Fibroblast of gingiva (primary cell): ENCODE measurements around the gene SERTAD2.

Experiments
- DNase-seq: peaks from one replicate; pipeline ENCODE4 v3.0.0-alpha.2; 2011; ENCODE audit warnings: low read depth

Gene SERTAD2

GRCh38 chr2:64607381-64608304 lies 46.1 kb downstream of the SERTAD2 start:
- no peak for DNase-seq

DNA sequence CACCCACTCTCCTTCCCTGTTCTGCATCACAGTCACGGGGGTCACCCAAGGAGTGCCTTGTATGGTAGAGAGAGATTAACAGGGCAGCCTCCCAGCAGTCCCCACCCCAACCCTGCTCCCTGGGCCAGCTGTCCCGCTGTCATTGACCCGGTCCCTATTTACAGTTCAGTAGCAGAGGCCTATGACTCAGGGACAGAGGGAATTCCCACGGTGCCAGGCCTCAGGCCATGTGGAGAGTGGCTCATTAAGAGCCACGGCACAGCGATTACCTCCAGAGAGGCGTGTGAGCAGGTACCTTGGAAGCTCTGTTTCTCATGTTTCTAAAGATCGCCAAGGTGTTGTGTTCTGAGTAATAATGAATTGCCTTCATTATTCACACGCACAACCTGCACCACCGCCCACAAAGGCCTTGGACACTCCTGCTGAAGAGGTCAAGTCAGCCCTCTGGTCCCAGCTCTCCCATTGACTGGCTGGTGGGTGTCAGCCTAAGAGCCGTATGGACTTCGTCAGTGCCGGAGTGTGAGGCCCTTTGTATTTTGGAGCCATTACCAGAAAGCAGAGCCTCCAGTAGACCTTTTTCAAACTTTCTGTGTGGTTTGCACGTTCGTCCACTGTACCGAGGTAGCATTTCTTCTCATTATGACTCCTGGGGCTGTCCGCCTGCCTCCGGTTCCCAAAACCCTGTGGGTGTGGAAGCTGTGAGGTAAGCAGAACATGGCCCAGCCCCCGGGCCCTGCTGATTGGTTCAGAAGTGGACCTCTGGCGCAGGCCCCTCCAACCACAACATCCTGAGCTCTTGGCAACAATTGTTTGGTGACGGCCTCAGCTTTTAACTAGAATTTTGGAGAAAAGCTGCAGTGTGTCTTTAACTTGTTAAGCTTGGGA lies 47.0 kb downstream of the SERTAD2 start:
- DNase-seq = peak; percentile 67

- no peak for DNase-seq
Observed at GRCh38 chr2:64605991-64606478, 47.7 kb downstream of the SERTAD2 start.

- no peak for DNase-seq
Observed at GRCh38 chr2:64605026-64605471, 48.7 kb downstream of the SERTAD2 start.

GRCh38 chr2:64604155-64604554 lies 49.6 kb downstream of the SERTAD2 start:
- no peak for DNase-seq

DNA sequence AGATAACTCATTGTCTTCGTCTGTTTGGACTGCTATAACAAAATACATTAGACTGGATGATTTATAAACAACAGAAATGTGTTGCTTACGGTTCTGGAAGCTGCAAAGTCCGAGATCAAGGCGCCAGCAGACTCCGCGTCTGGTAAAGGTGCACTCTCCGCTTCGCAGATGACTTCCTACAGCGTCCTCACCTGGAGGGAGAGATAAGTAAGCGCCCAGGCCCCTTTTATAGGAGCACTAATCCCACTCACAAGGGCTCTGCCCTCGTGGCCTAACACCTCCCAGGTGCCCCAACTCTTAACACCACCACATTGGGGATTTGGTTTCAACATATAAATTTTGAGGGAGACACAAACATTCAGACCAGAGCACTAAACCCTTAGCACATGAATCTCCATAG lies 51.3 kb downstream of the SERTAD2 start:
- no peak for DNase-seq

GRCh38 chr2:64601785-64602391 lies 51.8 kb downstream of the SERTAD2 start:
- no peak for DNase-seq

DNA sequence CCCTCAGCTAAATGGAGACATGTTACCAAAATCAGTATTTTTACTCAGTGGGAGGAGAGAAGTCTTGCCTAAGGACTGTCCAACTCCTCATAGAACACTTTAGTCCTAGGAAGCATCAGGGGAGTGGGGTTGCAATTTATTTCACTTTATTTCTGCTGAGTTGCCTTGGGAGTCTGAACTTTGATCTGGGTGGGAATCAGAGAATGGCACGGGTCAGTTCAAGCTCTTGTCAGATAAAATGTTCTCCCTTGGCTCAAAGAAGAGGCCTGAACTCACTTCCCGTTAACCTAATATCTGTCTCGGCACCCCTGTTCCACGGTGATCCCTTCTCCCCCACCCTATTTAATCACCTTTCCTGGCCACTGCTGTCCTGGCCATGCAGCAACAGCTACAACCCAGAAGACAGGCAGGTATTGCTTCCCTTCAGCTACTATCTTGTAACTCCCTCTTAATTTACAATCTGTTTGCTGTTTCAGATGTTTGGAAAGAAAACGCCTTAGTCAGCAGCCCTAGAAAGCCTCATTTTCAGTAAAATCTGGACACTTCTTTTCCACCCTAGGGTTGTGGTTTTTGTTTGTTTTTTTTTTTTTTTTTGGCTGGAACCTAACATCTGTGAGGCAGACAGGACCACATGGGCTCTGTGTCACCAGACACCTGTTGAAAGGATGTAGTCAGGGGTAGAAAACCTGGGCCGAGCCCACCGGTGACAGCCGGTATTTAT lies 52.5 kb downstream of the SERTAD2 start:
- DNase-seq = no peak

- DNase-seq = no peak
Observed at GRCh38 chr2:64599469-64599868, 54.2 kb downstream of the SERTAD2 start.

DNA sequence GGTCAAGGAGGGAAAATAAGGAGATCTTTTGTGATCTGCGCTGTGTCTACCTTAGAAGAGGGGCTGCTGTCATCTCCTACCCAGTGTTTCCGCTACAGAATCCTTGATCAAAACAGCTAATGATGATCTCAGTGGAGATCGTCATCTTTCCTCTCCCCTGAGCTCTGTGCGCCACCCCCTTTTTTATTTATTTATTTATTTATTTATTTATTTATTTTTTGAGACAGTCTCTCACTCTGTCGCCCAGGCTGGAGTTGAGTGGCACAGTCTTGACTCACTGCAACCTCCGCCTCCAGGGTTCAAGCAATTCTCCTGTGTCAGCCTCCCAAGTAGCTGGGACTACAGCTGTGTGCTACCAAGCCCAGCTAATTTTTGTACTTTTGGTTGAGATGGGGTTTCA lies 55.5 kb downstream of the SERTAD2 start:
- DNase-seq = no peak

GRCh38 chr2:64595397-64596176 lies 58.1 kb downstream of the SERTAD2 start:
- peak; percentile 38 for DNase-seq

DNA sequence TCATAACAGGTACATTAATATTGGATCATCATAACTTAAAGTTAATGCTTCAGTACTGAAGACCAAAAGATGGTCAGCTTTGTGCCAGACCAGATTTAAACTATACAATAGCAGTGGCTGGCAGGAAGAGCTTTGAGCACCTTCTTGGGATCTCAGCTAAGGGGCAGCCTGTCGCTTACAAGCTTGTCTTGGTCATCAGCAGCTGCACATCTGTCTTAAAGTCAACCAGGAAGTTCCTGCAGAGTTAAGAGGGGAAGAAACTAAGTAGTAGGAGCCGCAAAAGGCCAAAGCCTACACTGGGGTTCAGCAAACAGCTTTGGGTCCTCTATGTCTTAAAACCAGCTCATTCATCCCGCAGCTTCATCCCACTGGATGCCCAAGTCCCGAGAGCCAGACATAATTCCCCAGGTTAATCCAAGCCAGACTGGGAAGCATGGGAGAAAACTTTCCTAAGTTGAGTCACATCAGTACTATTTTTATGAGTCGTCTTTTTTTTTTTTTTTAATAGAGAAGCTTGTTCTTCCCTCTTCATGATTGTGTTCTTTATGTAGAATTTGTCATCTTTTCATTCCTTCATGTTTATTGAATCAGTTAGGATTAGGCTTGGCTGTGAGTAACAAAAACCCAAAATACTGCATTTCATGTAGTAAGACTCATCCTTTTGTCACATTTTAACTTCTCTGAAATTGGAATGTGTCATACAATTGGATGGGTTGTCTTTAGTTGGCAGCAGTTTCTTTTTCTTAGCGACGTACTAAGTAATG lies 59.3 kb downstream of the SERTAD2 start:
- no peak for DNase-seq

DNA sequence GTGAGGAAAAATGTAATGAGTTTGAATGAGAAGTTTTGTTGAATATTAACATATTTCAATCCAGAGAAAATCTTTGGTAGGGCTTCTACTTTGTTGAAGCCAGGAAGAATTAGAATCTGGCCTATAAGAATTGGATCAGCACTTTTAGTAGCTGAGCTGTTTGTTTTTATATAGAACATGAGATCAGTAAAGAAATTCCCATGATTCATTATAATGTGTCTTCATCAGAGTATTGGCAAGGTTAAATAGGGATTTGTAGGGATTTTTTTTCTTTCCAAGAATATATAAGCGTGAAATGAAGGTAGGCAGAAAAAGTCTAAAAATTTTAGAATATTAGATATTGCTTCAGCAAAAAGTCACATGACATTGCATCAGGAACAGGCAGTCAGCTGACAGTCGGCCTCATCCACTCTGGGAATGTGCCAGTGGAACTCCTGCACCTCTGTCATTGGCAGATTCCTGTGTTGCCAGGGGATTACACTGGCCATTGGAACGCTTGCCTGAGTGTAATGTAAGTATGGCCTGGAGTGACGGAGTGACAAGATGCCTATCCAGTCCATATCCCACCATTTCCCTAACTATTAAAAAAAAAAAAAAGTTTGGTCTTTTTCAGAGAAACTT lies 60.6 kb downstream of the SERTAD2 start:
- peak; percentile 15 for DNase-seq

DNA sequence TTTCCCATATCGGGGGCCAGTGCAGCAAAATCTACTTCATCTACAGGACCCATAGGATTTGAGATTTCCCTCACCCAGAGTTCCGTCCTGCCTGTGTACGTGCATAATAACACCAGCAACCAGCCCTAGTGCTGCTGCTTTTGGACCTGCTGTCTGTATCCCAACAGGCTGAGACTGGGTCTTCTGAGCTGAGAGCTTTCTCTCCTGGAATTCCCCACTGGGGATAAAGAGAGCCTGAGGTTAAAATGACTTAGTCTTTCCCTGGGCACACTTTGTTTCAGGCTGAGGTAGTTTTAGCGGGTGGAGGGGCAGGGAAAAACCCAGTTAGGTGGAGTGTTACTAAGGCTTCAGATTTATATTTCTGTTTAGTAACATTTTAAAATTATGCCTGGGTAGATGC lies 62.5 kb downstream of the SERTAD2 start:
- no peak for DNase-seq

- DNase-seq = no peak
Observed at GRCh38 chr2:64587561-64587960, 66.2 kb downstream of the SERTAD2 start.

GRCh38 chr2:64586883-64587481 lies 66.7 kb downstream of the SERTAD2 start:
- DNase-seq = peak; percentile 48

- no peak for DNase-seq
Observed at GRCh38 chr2:64586054-64586453, 67.7 kb downstream of the SERTAD2 start.

DNA sequence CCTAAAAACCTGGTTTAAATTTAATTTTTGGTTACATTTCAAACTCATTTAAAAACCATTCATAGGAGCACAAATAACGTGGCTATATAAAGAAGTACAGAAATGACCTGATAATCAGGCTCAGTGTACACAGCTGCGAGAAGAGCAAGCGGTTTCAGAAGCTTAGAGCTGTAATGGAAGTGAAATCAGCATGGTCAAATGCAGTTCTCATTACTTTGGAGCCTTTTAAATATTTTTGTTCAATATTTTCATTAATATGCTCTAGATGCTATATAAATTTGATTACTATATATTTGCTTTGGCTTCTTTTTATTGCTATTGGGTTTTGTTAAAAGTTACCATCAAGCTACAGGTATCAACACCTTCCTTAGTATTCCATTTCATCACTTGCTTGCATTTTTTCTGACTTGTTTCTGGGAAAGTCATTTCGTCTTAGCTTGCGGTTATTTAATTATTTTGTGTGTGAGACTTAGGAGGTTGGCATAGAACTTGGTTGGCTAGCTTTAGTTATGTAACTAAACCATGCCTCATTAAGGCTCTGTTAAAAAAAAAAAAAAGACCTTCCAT lies 70.9 kb downstream of the SERTAD2 start:
- no peak for DNase-seq
